HS-27A (cell line): ENCODE data around the gene CEP41.

Source experiments
- DNase-seq: peaks from one replicate; pipeline ENCODE4 v3.0.0-alpha.2; 2012; ENCODE audit warnings: low read depth, missing footprints

Gene CEP41

DNA sequence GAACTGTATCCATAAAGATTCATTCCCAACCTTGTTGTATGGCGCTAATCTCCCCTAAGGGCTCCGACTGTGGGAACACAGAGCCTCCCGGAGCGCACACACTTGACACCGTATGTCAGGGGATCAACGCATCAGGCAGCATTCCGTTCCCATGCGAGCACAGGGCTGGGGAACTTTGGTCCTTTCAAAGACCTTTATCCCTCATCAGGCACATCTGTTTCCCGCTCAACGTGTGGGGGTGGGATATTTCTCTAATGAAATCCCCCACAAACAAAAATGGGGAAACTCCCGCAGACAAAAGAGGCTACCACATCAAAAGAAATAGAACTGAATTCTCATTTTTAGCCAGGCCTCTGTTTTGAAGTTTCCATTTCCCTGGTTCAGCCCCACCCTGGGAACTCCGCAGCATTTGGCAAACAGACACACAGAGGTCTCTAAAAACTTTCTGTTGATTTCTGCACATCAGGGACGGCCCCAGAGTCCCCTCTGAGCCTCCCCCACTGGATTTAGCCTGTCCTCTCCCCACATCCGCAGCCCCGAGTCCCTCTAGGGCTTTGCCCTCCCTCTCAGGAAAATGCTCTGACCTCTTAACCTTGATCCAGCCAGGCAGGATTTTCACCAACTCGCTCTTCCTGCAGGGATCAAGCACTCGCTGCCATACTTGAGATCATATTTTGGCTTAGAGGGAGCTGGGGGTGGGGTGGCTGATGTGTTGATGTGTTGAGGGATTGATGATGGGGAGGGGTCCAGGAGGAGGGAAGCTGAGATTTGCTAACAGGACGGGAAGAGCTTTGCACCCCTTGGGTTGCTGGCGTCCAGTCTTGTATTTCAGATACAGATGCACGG, 89.6 kb downstream of the CEP41 start:
- no peak for DNase-seq

- no peak for DNase-seq
Observed at GRCh38 chr7:130349911-130350782, 90.7 kb downstream of the CEP41 start.

DNA sequence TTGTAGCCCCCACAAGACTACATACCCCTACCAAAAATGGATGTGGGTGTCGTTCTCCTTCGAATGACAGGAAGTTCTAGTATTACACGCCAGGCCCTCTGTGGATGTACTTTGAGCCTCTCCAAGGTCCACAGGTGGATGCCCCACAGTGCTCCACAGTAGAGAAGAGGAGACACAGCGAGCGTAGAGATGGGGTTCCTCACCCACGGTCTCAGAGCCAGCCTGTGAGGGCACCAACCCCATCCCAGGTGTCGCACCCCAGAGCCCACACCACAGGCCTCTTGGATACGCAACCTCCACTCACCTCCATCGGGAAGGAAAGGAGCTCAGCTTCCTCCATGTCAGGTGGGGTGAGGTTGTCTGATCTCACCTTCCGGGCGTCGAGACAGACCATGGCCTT, 93.9 kb downstream of the CEP41 start:
- no peak for DNase-seq

DNA sequence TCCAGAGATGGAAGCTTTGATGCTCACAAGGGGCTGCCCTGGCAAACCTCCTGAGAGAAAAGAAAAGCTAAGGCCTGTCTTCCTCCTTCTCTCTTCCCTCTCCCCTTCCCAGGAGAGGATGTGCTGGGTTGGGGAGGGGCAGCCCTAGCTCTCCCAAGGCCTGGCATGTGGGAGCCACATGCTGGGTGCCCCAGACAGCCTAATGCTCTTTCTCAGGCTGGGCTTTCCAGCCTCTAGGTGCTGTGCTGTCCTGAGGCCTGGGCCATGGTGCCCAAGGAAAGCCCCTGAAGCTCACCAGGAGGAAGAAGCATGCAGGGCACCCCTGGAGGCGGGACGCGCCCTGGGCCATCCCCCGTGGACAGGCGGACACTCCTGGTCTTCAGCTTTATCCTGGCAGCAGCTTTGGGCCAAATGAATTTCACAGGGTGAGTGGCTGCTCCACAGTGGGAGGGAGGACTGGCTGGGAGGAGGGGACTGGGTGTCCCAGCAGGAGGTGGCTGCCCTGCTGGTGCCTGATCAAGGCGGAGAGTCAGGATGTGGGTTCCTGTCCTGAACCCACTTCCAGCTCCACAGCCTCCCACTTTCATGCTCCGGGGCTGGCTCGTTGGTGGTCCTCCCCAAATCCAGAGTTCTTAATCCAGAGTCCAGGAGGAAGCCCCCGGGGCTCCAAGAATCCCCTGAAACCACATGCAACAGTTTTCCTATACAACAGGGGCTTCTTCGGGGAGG, 94.5 kb downstream of the CEP41 start:
- DNase-seq, result no peak

DNA sequence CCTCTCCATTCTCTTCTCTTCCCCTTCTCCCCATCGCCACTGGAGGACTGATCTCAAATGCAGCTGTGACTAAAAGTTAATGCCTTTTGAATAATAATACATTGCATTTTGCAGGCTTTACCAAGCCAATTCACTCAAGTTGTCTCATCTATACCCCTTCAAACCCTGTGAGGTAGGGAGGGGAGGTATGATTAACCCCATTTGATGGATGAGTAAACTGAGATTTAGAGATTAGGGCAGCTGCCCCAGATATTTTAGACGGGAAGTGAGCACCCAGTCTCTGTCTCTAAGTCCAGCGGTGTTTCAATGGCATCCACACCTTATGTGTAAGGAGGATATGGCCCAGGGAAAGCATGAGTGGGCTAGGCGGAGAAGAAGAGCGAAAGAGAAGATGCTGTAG, 95.1 kb downstream of the CEP41 start:
- no peak for DNase-seq

DNA sequence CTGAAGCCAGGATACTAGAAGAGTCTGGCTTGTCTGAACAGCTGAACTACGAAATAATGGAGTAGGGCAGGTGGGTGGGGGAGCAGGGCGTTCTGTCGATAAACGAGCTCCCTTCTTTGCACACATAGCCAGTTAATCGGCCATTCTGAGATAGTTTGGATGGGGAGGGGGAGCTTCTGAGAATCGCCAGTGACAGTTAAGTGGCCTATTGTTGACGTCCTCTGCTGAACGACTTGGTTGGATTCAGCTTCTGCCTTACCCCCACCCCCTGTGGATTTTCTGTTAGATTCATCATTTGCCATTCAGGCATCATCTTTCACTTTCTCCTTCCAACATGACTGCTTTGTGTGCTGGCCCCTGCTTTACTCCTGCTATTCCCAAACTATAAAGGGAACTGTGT, 95.7 kb downstream of the CEP41 start:
- no peak for DNase-seq

GRCh38 chr7:130344271-130344866, 96.4 kb downstream of the CEP41 start, which contains the start of gene CPA5:
Gene CPA5, plus strand, starts transcription at chr7:130344816. Its CDS starts 1,670 bp downstream, at chr7:130346486.
- no peak for DNase-seq
